Stimulated activated CD4-positive, alpha-beta T cell treated with anti-CD3 and anti-CD28 coated beads, TNF-alpha, amount 100 ng/mL, for 24 hours (primary cell): ENCODE data around the gene TIRAP.
"Not testable (repeated sequence)": the region's sequence is repeated elsewhere in the genome, so short reads cannot be mapped to it uniquely, and the experiment has no call there.

Experiments
- DNase-seq, 3 experiments: peaks; one replicate each; pipeline ENCODE4 v3.0.0-alpha.2; 2020; ENCODE audit warnings: low read depth in 3 of 3

The TIRAP gene

GRCh38 chr11:126284829-126285228 is 1.9 kb downstream of the TIRAP start:
- DNase-seq = peak; percentile 78 to 88 (median 88)

DNA sequence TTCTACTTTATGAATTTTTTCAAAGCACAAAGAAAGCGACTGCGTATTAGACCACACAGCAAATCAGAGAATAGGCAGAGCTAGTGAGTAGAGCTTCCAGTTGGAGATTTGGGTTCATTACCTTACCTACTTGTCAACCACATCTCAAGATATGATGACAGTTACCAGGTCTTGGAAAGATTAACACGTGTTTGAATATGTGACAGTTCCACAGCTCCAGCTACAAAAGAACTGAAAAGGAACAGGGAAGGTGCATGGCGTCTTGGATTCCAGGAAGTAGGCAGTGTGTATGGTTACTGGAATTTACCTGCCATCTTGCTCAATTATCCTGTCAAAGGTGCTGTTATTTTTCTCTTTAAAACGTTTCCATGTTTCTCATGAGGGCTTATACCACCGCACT is 5.3 kb downstream of the TIRAP start:
- no peak for DNase-seq

DNA sequence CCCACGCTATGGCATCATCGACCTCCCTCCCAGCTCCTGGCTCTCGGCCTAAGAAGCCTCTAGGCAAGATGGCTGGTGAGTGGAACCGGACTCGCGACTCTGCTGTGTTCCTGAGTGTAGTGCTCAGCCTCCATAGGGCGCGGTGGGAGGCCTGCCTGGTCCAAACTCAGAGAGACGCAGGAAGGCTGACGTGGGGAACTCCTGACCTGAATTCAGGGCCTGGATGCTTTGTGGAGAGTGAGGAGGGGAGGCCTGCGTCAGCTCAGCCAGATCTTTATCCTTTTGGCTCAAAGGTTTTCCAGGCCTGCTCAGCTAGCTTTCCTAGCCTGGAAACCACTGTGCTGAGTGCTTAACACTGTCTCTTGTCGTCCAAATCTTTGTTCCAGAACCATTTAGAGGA is 8.0 kb downstream of the TIRAP start:
- no peak for DNase-seq

DNA sequence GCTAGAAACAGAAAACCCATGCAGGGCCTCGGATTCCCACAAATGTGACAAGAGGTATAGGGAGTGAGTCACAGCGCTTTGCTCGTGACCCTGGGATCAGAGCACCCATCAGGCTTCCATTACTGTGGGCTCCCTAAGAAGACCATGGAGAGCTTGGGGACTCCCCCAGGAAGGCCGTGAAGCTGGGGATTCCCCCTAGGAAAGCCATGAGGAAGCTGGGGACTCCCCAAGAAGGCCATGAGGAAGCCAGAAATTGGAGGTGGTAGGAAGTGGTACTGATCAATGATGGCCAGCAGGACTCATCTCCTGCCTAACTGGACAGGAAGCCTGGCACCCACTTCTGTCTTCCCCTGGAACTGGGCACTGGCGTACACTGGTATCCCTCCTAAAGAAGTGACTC is 10.8 kb downstream of the TIRAP start:
- DNase-seq = no peak

- DNase-seq = no peak
These were observed 14.1 kb downstream of the TIRAP start for GRCh38 chr11:126297004-126297403.

DNA sequence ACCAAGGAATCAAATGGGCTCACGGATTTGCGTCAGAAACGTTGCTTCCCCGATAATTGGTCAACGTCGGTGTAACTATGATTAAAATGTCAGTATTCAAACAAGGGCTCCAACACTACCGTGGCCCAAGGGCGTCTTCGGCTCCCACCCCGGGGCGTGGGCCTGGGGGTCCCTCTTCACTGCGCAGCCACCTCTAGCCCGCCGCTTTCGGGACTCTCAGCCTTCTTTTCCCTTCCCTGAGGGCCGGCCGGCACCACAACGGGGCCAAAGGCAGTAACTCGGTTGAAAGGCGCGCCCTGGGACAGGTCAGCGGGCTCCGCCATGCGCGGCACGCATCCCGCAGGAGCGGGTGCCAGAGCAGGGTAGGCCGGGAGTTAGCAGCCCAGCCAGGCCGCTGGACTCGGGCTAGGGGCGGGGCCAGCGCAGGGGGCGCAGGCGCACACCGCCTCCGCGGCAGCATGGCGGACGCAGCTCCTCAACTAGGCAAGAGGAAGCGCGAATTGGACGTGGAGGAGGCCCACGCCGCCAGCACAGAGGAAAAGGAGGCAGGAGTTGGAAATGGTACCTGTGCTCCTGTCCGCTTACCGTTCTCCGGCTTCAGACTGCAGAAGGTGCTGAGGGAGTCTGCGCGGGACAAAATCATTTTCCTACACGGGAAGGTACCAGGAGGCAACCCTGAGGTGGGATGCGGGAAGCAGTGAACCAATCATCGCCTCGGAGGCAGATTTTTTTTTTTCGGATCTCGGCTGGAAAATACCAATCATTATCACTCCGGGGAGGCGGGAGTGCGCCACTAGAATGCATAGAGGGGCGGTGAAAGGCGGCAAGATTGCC is 20.9 kb downstream of the TIRAP start, which contains the start of gene DCPS:
DCPS (plus strand) TSS at position 438 of the 834 bp plus-strand sequence; CDS start at position 459, 21 bp downstream.
- DNase-seq = peak; percentile 70 to 86 (median 74)

GRCh38 chr11:126304457-126305075 is 21.7 kb downstream of the TIRAP start:
- DNase-seq = no peak

DNA sequence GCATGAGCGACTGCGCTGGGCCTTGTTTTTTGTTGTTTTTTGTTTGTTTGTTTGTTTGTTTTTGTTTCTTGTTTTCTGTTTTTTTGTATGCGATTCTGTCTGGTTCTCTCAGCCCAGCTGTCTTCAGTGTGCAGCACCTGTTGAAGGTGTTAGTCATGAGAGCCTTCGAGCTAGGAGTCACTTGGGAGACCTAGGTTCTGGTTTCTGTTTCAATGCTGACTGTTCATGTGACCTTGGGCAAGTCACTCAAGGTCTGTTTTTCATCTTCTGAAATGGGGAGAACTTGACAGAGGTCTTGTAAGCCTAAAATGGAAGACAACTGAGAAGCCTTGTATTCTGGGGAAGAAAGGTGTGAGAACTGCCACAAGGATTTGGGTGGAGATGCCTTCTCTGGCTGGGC is 22.8 kb downstream of the TIRAP start:
- peak in 1 of 3 experiments; percentile 17 for DNase-seq

DNA sequence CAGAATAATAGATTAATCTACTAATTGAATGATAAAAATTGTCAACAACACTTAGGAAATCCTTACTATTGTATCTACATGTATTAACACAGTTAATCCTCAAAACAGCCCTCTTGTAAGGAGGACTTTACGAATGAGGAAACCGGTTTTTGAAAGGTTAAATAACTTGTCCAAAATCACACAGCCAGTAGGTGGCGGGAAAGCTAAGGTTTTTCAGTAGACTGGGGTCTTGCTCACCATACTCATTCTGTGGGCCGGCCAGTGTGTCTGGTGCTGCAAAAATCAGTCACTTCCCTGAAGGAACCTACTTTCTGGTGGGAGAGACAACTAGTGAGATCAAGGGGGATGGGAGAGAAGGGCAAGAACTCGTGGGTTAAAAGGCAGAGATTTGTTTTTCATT is 24.8 kb downstream of the TIRAP start:
- no peak for DNase-seq

GRCh38 chr11:126308271-126308671 is 25.4 kb downstream of the TIRAP start:
- DNase-seq = no peak

GRCh38 chr11:126308771-126309170 is 25.9 kb downstream of the TIRAP start:
- DNase-seq = not testable (repeated sequence)

DNA sequence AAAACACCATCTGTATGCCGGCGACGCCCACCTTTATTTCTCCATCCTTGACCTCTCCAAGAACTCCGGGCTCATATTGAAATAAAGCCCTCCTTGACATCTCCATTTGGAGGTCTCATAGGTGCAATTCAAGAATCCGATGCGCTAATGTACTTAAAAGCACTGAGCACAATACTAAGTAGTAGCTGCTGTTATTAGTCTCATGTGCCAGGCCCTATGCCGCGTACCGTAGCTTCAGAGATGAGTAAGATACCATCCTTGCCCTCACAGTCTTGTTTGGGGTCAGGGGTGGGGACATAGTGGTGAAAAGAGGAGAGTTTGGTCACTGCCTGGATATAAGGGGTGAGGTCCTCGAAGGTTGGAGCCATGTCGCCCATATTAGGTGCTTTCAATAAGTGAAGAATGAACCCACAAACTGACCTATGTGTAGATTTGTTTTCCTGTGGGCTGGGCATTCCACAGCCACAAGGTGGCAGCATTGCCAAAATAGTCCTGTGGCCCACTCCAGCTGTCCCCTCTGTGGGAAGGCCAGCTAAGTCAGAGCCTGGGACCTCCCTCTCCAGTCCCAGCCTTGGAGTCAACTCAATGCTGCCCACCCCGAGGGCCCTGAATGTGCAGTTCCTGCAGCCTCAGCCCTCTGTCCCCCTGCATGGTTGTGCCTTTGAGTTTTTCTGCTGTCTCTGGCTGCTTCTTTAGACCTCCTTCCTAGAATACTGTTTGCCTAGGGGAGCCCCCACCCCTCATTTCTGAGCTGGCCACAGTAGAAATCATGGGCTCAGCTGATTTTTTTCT is 27.5 kb downstream of the TIRAP start:
- peak; percentile 24 to 51 (median 27) for DNase-seq

DNA sequence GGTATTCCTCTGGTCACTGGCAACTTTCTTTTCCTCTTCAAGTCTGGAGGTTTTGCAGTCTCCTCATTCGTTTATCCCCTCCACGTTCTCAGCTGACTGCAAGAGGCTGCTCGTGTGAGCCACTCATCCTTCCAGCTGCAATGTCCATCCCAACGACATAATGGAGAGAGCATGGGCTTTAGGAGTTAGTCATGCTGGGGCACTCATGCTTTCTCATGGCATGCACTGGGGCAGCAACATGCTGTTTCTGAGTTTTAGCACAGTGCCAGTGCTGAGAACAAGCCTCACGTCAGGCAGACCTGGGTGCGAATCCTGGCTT is 28.1 kb downstream of the TIRAP start:
- DNase-seq = no peak

DNA sequence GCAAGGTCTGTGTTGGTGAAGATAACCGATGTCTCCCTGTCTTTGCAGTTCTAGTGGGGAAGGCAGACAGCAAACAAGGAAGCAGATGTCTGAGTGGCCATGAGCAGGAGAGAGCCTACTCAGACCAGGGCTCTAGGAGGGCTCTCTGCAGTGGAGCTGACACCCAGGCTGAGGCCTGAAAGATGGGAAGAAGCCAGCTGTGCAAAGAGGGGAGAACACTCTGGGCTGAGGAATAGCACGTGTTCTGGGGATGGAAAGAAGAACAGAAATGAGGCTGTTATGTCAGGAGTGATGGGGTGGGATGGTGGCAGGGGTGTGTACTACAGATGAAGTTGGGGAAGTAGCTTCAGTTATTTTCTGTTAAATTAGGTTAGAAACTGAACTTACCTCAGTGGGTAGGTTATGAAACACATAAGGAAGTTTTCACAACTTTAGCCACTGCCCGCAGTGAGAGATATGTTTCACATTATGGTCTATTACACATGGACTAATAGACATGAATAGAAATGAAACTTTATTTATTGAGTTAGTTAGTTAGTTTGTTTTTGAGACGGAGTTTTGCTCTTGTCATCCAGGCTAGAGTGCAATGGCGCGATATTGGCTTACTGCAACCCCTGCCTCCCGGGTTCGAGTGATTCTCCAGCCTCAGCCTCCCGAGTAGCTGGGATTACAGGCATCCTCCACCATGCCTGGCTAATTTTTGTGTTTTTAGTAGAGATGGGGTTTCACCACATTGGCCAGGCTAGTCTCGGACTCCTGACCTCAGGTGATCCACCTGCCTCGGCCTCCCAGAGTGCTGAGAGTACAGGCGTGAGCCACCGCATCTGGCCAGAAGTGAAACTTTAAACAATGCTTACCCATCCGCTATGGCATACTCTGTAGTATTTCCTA is 28.8 kb downstream of the TIRAP start:
- no peak for DNase-seq

- no peak for DNase-seq
These were observed 30.1 kb downstream of the TIRAP start for GRCh38 chr11:126312961-126313360.

DNA sequence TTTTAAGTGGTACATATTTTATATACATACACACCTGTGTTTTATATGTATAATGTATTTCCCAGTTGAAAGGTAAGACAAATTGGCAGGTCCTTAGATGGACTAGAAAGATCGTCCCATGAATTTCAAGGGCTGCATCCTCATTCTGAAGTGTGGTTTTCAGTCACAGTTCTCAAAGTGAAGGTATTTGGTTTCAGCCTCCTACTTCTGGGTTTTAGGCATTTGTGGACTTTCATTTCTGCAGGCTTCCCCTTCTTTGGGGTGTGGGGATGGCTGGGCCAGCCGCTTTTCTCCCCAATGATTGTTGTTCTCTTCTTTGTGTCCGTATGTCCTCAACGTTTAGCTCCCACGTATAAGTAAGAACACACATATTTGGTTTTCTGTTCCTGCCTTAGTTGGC is 30.9 kb downstream of the TIRAP start:
- no peak for DNase-seq

DNA sequence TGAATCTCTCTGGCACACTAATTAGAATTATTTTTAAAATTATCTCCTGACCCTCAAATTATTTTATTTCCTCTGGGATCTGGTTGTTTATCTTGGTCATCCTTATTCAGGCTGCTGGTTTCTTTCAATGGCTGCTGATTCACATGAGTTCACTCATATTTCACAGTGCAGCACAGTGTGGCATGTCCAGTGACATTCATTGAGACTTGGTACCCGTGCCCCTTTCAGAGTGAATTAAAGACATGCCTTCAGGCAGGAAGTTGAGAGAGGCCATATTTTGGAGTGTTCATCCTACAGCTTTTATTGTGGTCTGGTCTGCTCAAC is 34.5 kb downstream of the TIRAP start:
- DNase-seq = no peak

DNA sequence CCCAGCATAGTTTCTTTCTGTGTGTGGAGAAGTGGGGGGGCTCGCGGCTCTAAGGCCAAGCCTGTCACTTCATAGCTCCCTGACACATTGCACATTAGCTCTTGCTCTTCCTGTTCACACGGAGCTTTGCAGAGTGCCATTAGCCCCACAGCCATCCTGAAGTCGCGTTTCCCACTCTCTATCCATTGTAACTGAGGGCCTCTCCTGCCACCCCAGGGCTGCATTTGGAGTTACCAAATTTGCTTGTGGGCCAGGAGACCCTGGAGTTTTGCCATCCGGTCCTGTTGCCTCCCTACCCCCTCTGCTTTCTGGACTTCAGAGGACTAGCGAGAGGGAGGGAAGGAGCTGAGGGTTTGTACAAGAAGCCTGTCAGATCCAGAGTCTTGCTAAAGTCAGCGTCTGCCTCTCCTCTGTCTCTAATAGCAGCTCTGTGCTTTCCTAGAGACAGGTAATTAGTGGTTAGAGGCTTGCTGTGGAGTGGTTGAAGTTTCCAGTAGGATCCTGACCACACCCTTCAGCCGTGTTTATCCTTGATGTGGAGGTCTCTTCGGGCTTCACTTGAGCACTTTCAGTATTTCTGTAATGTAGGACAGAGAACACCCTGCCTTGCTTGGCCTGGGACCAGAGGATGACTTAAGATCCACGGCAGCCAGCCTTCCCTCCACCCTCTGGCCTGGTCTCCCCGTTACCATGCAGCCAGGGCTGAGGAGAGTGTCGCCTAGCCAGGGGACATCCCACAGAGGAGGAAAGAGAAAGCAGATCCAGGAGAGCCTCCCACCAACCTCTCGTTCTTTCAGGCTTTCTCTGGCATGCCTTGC is 35.1 kb downstream of the TIRAP start:
- no peak for DNase-seq

DNA sequence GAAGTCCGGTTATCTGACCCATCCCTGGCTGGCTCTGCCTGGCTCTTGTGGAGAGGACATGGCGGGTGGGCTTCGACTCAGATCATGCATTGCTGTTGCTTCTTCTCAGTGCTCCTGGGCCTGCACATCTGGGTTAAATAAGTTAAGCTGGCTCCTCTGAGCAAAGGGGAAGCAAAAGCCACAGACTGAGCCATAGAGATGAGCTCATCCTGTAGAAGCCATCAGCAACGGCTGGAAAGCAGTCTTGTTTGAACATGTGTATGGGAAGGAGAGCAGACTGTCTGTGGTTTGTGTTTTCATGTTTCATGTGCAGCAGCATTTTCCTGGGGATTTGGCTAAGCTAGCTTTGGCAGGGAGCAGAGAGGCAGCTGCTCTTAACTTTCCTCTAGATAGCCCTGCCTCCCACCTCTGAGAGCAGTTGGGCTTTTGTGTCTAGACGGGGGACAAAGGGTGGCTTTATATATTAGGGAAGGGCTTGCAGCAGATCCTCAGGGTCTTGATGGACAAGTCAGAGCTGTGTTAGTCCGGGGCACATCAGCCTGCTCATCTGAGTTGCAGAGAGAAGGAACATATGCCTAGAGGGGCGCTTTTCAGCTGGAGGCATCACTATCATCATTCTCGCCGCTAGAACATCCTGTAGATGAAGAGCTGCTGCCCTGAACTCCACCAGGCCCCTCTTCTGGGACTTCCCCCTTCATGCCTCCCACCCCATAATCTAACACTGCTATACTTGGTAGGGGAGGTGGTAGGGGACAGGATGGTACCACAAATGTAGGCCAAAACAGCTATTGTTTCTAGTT is 35.9 kb downstream of the TIRAP start:
- no peak for DNase-seq

- DNase-seq = no peak
These were observed 36.5 kb downstream of the TIRAP start for GRCh38 chr11:126319374-126319740.
